Brain microvascular endothelial cell (primary cell): ENCODE results near the gene KCTD11.
A peak's percentile ranks its signal among the peaks of the same experiment; 100 is the strongest.

Experiments used
- DNase-seq: peaks from one replicate; pipeline ENCODE4 v3.0.0-alpha.2; 2020
- H3K27ac ChIP-seq: fragments of 250-450 bp; sonication (Bioruptor Pico); 2 replicates; pipeline ENCODE4 v1.5.1; 2020; ENCODE audit warnings: mild to moderate bottlenecking, moderate library complexity
- H3K27me3 ChIP-seq: fragments of 250-450 bp; sonication (Bioruptor Pico); replicated peaks from 2 replicates; pipeline ENCODE4 v1.5.1; 2020; ENCODE audit warnings: mild to moderate bottlenecking
- H3K36me3 ChIP-seq: fragments of 250-450 bp; sonication (Bioruptor Pico); replicated peaks from 2 replicates; pipeline ENCODE4 v1.5.1; 2020; ENCODE audit warnings: mild to moderate bottlenecking
- H3K4me3 ChIP-seq: 2 replicates; pipeline ENCODE4 v1.5.1; 2011; ENCODE audit warnings: low read depth, mild to moderate bottlenecking, control low read depth, low read length, moderate library complexity
- in situ Hi-C: cut with HindIII; loops from 2 replicates; pipeline ENCODE4 v1.10.0; 2017; ENCODE audit warnings: low sequenced_read_pairs, low pct_ligation_motif_present
- TF ChIP-seq, protein P1 (sequence below): IDR thresholded peaks from 2 replicates; pipeline ENCODE4 v1.5.1; 2011; ENCODE audit warnings: low read depth, mild to moderate bottlenecking, moderate library complexity, low read length, control low read depth, inconsistent platforms; ENCODE audit errors: missing control alignments

KCTD11 gene

GRCh38 chr17:7348478-7349242 lies 3.3 kb upstream of the KCTD11 start:
- in situ Hi-C loops: no loop called here
- Histone ChIP-seq H3K4me3 (no peak overlapping the region), H3K36me3 (no peaks in the 10 kb centered on the region), H3K27me3 (no peaks in the 10 kb centered on the region), H3K27ac (no peak overlapping the region)
- TF ChIP-seq, protein P1, sequence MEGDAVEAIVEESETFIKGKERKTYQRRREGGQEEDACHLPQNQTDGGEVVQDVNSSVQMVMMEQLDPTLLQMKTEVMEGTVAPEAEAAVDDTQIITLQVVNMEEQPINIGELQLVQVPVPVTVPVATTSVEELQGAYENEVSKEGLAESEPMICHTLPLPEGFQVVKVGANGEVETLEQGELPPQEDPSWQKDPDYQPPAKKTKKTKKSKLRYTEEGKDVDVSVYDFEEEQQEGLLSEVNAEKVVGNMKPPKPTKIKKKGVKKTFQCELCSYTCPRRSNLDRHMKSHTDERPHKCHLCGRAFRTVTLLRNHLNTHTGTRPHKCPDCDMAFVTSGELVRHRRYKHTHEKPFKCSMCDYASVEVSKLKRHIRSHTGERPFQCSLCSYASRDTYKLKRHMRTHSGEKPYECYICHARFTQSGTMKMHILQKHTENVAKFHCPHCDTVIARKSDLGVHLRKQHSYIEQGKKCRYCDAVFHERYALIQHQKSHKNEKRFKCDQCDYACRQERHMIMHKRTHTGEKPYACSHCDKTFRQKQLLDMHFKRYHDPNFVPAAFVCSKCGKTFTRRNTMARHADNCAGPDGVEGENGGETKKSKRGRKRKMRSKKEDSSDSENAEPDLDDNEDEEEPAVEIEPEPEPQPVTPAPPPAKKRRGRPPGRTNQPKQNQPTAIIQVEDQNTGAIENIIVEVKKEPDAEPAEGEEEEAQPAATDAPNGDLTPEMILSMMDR: no peak
- DNase-seq: no peak

DNA sequence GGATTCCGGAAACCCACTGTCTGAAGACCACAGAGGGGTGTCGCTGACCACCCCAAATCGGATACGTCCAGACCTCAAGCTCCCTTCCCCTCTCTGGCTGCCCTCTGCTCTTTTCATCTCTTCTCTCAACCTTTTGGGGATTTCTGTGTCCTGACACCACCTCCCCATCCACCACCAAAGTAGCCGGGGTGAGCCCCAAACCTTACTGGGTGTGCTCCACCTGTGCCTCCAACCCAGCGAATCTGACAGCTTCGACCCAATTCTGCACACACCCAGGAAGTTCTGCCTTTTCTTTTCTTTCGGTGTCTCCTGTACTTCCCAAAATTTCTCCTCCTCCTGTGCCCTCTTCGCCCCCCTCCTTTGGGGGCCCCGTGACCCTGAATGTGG lies 534 bp downstream of the KCTD11 start:
- Histone ChIP-seq H3K4me3 (peak overlapping the region; percentile 81), H3K36me3 (no peaks in the 10 kb centered on the region), H3K27ac (peak overlapping the region; percentile 96), H3K27me3 (no peaks in the 10 kb centered on the region)
- DNase-seq: no peak
- TF ChIP-seq, protein P1: peak; percentile 77
- in situ Hi-C loops: no loop called here

- in situ Hi-C loops: no loop called here
- no peak for DNase-seq
- Histone ChIP-seq H3K27ac (no peak overlapping the region), H3K36me3 (no peaks in the 10 kb centered on the region), H3K27me3 (no peaks in the 10 kb centered on the region), H3K4me3 (no peak overlapping the region)
- TF ChIP-seq, protein P1: no peak
These were observed 1.1 kb downstream of the KCTD11 start for GRCh38 chr17:7352910-7353635.

DNA sequence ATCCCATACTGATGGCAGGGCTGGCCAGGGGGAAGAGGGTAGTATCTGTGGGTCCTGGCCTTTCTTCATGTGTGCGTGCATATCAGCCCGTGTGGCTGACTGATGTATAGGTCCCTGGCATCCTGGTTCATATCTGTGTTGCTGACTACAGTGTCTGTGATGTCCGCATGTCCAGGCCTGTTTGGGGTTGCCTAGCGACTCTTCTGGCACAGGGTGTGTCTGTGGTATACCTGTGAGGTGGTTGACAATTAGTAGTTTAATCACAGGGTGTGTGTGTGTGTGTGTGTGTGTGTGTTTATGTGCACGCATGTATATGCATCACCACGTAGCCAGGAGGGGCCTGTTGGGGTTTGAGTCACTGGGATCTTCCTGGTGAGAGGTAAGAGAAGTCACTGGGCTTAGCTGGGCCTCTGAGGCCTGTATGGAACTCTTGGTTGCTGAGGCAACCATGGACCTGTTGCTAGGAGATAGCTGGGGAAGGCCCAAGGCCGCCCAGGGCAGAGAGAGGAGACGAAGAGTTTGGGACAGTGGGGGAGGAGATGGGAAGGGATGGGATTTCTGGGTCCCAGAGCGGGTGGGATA lies 2.4 kb downstream of the KCTD11 start:
- H3K4me3 ChIP-seq: no peak overlapping the region
- H3K36me3 ChIP-seq: no peaks in the 10 kb centered on the region
- DNase-seq: peak; percentile 55
- in situ Hi-C loops: no loop called here
- no peak overlapping the region for H3K27ac ChIP-seq
- no peaks in the 10 kb centered on the region for H3K27me3 ChIP-seq
- TF ChIP-seq, protein P1: no peak

- Histone ChIP-seq H3K36me3 (no peaks in the 10 kb centered on the region), H3K27me3 (no peaks in the 10 kb centered on the region), H3K27ac (no peak within 1 kb of the TSS), H3K4me3 (no peak within 1 kb of the TSS)
- TF ChIP-seq, protein P1: no peak
- no peak for DNase-seq
- in situ Hi-C loops: no loop called here
These were observed 3.1 kb downstream of the KCTD11 start, which contains the start of gene TMEM95 for GRCh38 chr17:7355053-7355452. Gene TMEM95 (plus strand): TSS chr17:7355156. CDS start chr17:7355205, 49 bp downstream.
